Astrocyte (in vitro differentiated cells and primary cell): ENCODE results near the gene SLC25A41.

ENCODE experiments used
- CTCF ChIP-seq: IDR thresholded peaks from 2 replicates; pipeline ENCODE4 v1.5.1; 2011; ENCODE audit warnings: low read depth, mild to moderate bottlenecking, inconsistent platforms, low read length, moderate library complexity; ENCODE audit not compliant: insufficient read depth
- EZH2 ChIP-seq: IDR thresholded peaks from 2 replicates; pipeline ENCODE4 v1.6.1; 2012; ENCODE audit warnings: mild to moderate bottlenecking, low read length, inconsistent platforms; ENCODE audit not compliant: insufficient read depth

- TF ChIP-seq EZH2, result no peak
- no peak for TF ChIP-seq CTCF
Measured at GRCh38 chr19:6471076-6471475, 37.5 kb upstream of the SLC25A41 start.
